HPDE6-E6E7 (cell line): ENCODE measurements around the gene LONP1.
"Not testable (repeated sequence)": the region's sequence is repeated elsewhere in the genome, so short reads cannot be mapped to it uniquely, and the experiment has no call there.

Source experiments
- DNase-seq: peaks from one replicate; pipeline ENCODE4 v3.0.0; 2011; ENCODE audit warnings: missing footprints; ENCODE audit errors: extremely low spot score

Gene LONP1

GRCh38 chr19:5719961-5720790 lies at the start of gene LONP1, which contains the start of gene CATSPERD:
LONP1 (minus strand) TSS chr19:5720146; CDS start chr19:5720132, 14 bp downstream.
CATSPERD (plus strand) TSS chr19:5720637; CDS start chr19:5720738, 101 bp downstream.
- peak; percentile 100 for DNase-seq

- no peak for DNase-seq
Measured at GRCh38 chr19:5767949-5768348, 48.0 kb upstream of the LONP1 start.

- DNase-seq, result no peak
Measured at GRCh38 chr19:5765220-5765619, 45.3 kb upstream of the LONP1 start.

GRCh38 chr19:5762608-5763217 lies 42.8 kb upstream of the LONP1 start:
- no peak for DNase-seq

GRCh38 chr19:5753743-5754142 lies 33.8 kb upstream of the LONP1 start:
- DNase-seq, result no peak

- no peak for DNase-seq
Measured at GRCh38 chr19:5751709-5752108, 31.8 kb upstream of the LONP1 start.

GRCh38 chr19:5749505-5749904 lies 29.6 kb upstream of the LONP1 start:
- DNase-seq, result no peak

GRCh38 chr19:5748920-5749319 lies 29.0 kb upstream of the LONP1 start:
- DNase-seq, result not testable (repeated sequence)

GRCh38 chr19:5744999-5745398 lies 25.1 kb upstream of the LONP1 start:
- not testable (repeated sequence) for DNase-seq

GRCh38 chr19:5743630-5744029 lies 23.7 kb upstream of the LONP1 start:
- DNase-seq, result no peak

- DNase-seq, result no peak
Measured at GRCh38 chr19:5742051-5742450, 22.1 kb upstream of the LONP1 start.

- no peak for DNase-seq
Measured at GRCh38 chr19:5738423-5738822, 18.5 kb upstream of the LONP1 start.

- DNase-seq, result not testable (repeated sequence)
Measured at GRCh38 chr19:5733172-5733571, 13.2 kb upstream of the LONP1 start.

- DNase-seq, result no peak
Measured at GRCh38 chr19:5727453-5728050, 7.6 kb upstream of the LONP1 start.

GRCh38 chr19:5719274-5719960 lies 529 bp downstream of the LONP1 start:
- DNase-seq, result no peak

- peak; percentile 49 for DNase-seq
Measured at GRCh38 chr19:5718579-5719273, 1.2 kb downstream of the LONP1 start.

- DNase-seq, result no peak
Measured at GRCh38 chr19:5718037-5718578, 1.8 kb downstream of the LONP1 start.

GRCh38 chr19:5717215-5717935 lies 2.6 kb downstream of the LONP1 start:
- DNase-seq, result no peak

- DNase-seq, result no peak
Measured at GRCh38 chr19:5714816-5715215, 5.1 kb downstream of the LONP1 start.

GRCh38 chr19:5713228-5713627 lies 6.7 kb downstream of the LONP1 start:
- no peak for DNase-seq
